ENCODE measurements around the gene CPLANE2. TPM values are rescaled to one million over a fixed set of nuclear protein-coding genes. Genes with fewer than 3 reads are reported as not detected.

Gene CPLANE2
- 7.2 and 8.5 TPM in 2 replicates for total RNA-seq

GRCh38 chr1:16236511-16237342 is at the start of gene CPLANE2:
CPLANE2 (minus strand) TSS chr1:16237183; CDS start chr1:16236742, 441 bp downstream.

GRCh38 chr1:16212251-16212961 is 24.6 kb downstream of the CPLANE2 start, which contains the start of gene ARHGEF19:
ARHGEF19 (minus strand) TSS chr1:16212652; CDS start chr1:16209054, 3,598 bp downstream.

Other genes starting within 250 kb of the CPLANE2 start
- 0.34 and 1.1 TPM in 2 replicates for gene SRARP, start 232.9 kb downstream of the CPLANE2 start, total RNA-seq
- under 0.01 TPM in 1 of 2 replicates, not detected in the other for gene HSPB7, start 219.1 kb downstream of the CPLANE2 start, total RNA-seq
- not detected in 2 replicates for gene CLCNKA, start 215.1 kb downstream of the CPLANE2 start, total RNA-seq
- 0.22 TPM in 1 of 2 replicates, not detected in the other for gene CLCNKB, start 193.4 kb downstream of the CPLANE2 start, total RNA-seq
- 0.11 TPM in 1 of 2 replicates, not detected in the other for gene FAM131C, start 163.5 kb downstream of the CPLANE2 start, total RNA-seq
- gene EPHA2, start 81.1 kb downstream of the CPLANE2 start, total RNA-seq = 58.1 and 65.6 TPM in 2 replicates
- gene ARHGEF19, start 24.5 kb downstream of the CPLANE2 start, total RNA-seq = 2.4 and 3.9 TPM in 2 replicates
- gene FBXO42, start 115.3 kb upstream of the CPLANE2 start, total RNA-seq = 6.9 and 7.2 TPM in 2 replicates
- 24.1 and 29.2 TPM in 2 replicates for gene SZRD1, start 130.1 kb upstream of the CPLANE2 start, total RNA-seq
- gene SPATA21, start 200.2 kb upstream of the CPLANE2 start, total RNA-seq = not detected in 2 replicates
- gene NECAP2, start 203.5 kb upstream of the CPLANE2 start, total RNA-seq = 168 and 202 TPM in 2 replicates

Measured in dermis lymphatic vessel endothelial cell (primary cell).